ENCODE results near the gene CPT1A.

CPT1A gene

GRCh38 chr11:68775951-68776388 lies 65.7 kb downstream of the CPT1A start:
- no peaks in the 10 kb centered on the region for H3F3A ChIP-seq (ENCODE audit: insufficient read depth)
- TF ChIP-seq EZH2phosphoT487 (conservative IDR thresholded peaks at IDR 0.05; ENCODE audit: low read length): no peak
- TF ChIP-seq, protein P1, sequence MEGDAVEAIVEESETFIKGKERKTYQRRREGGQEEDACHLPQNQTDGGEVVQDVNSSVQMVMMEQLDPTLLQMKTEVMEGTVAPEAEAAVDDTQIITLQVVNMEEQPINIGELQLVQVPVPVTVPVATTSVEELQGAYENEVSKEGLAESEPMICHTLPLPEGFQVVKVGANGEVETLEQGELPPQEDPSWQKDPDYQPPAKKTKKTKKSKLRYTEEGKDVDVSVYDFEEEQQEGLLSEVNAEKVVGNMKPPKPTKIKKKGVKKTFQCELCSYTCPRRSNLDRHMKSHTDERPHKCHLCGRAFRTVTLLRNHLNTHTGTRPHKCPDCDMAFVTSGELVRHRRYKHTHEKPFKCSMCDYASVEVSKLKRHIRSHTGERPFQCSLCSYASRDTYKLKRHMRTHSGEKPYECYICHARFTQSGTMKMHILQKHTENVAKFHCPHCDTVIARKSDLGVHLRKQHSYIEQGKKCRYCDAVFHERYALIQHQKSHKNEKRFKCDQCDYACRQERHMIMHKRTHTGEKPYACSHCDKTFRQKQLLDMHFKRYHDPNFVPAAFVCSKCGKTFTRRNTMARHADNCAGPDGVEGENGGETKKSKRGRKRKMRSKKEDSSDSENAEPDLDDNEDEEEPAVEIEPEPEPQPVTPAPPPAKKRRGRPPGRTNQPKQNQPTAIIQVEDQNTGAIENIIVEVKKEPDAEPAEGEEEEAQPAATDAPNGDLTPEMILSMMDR (IDR thresholded peaks at IDR 0.05; ENCODE audit: insufficient read depth, low read length, poor library complexity, severe bottlenecking): no peak
- H4K20me1 ChIP-seq (ENCODE audit: low read depth, low read length): no peaks in the 10 kb centered on the region
- no peaks in the 10 kb centered on the region for H3K9me3 ChIP-seq (ENCODE audit: insufficient read depth, low read length)
- H3K4me2 ChIP-seq (ENCODE audit: low read depth, low read length, poor library complexity, severe bottlenecking): no peak overlapping the region
- H3K9ac ChIP-seq (ENCODE audit: low read length): no peak overlapping the region
- H3K36me3 ChIP-seq (ENCODE audit: low read length): no peaks in the 10 kb centered on the region
- H3K27me3 ChIP-seq (ENCODE audit: low read length): no peaks in the 10 kb centered on the region
- no peak overlapping the region for H3K4me3 ChIP-seq (ENCODE audit: insufficient read depth, low read length, poor library complexity, severe bottlenecking)
- no peak overlapping the region for H2AFZ ChIP-seq (ENCODE audit: low read depth, low read length, severe bottlenecking)
- H3K9me2 ChIP-seq (replicated peaks; ENCODE audit: insufficient read depth, low read length): no peaks in the 10 kb centered on the region
- no peaks in the 10 kb centered on the region for H3K79me2 ChIP-seq (ENCODE audit: insufficient read depth, low read length)
- H3K27ac ChIP-seq (ENCODE audit: low read depth, low read length): no peak overlapping the region

DNA sequence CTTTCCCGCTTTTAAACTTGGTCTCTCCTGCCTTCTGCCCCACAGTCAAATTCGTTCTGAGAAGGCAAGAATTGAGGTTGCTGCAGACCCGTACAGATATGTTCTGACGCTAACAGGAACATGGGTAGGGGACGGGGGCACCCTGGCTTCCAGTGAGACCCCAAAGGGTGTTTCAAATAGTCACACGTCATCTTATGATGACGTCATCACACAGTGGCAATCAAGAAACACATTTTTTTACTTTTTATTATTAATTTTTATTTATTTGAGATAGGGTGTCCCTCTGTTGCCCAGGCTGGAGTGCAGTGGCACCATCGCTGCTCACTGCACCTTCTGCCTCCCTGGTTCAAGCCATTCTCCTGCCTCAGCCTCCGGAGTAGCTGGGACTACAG lies 67.5 kb downstream of the CPT1A start:
- Histone ChIP-seq H3K27ac (ENCODE audit: low read depth, low read length) (no peak overlapping the region), H3K36me3 (ENCODE audit: low read length) (no peaks in the 10 kb centered on the region), H2AFZ (ENCODE audit: low read depth, low read length, severe bottlenecking) (no peak overlapping the region)

DNA sequence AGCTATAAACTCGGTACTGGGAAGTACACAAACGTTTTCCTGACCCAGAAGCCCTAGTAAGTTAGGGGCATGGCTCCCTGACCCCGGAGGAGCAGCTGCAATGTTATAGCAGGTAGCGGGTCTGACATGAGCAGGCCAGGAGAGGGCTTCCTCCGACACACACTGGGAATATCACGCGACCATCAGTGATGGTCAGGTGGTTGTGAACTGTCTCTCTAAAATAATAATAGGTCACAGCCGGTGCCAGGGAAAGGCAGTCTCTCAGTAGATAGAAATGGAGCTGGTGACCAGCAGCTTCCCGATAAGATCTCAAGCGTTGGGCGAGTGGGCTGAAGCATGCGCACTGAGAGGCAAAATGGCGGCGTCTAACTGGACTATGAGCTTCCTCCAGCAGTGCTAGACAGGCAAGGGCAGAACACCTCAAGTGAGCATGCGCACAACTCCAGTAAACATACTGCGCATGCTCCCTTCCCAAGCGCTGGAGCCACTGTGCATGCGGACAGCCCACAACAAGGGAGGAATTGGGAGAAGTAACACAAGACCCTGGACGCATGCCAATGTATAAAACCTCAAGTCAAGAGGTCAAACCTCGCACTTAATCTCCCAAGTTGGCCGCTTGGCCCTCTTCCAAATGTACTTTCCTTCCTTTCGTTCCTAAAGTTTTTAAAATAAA lies 68.1 kb downstream of the CPT1A start:
- H3K9me3 ChIP-seq (ENCODE audit: insufficient read depth, low read length): no peaks in the 10 kb centered on the region
- no peaks in the 10 kb centered on the region for H3K9me2 ChIP-seq (replicated peaks; ENCODE audit: insufficient read depth, low read length)
- TF ChIP-seq, protein P1 (IDR thresholded peaks at IDR 0.05; ENCODE audit: insufficient read depth, low read length, poor library complexity, severe bottlenecking): no peak
- TF ChIP-seq EZH2phosphoT487 (conservative IDR thresholded peaks at IDR 0.05; ENCODE audit: low read length): no peak
- H3K27ac ChIP-seq (ENCODE audit: low read depth, low read length): no peak overlapping the region
- no peaks in the 10 kb centered on the region for H3K36me3 ChIP-seq (ENCODE audit: low read length)
- no peaks in the 10 kb centered on the region for H4K20me1 ChIP-seq (ENCODE audit: low read depth, low read length)
- H3F3A ChIP-seq (ENCODE audit: insufficient read depth): no peaks in the 10 kb centered on the region
- H3K79me2 ChIP-seq (ENCODE audit: insufficient read depth, low read length): no peaks in the 10 kb centered on the region
- H3K4me3 ChIP-seq (ENCODE audit: insufficient read depth, low read length, poor library complexity, severe bottlenecking): no peak overlapping the region
- no peak overlapping the region for H3K4me2 ChIP-seq (ENCODE audit: low read depth, low read length, poor library complexity, severe bottlenecking)
- no peak overlapping the region for H2AFZ ChIP-seq (ENCODE audit: low read depth, low read length, severe bottlenecking)
- no peak overlapping the region for H3K9ac ChIP-seq (ENCODE audit: low read length)
- H3K27me3 ChIP-seq (ENCODE audit: low read length): no peaks in the 10 kb centered on the region

More for the DNA sequence above, 67.5 kb downstream of the CPT1A start:
- Histone ChIP-seq H3K4me3 (ENCODE audit: insufficient read depth, low read length, poor library complexity, severe bottlenecking) (no peak overlapping the region), H4K20me1 (ENCODE audit: low read depth, low read length) (no peaks in the 10 kb centered on the region), H3K27me3 (ENCODE audit: low read length) (no peaks in the 10 kb centered on the region), H3F3A (ENCODE audit: insufficient read depth) (no peaks in the 10 kb centered on the region), H3K9ac (ENCODE audit: low read length) (no peak overlapping the region), H3K4me2 (ENCODE audit: low read depth, low read length, poor library complexity, severe bottlenecking) (no peak overlapping the region), H3K79me2 (ENCODE audit: insufficient read depth, low read length) (no peaks in the 10 kb centered on the region), H3K9me3 (ENCODE audit: insufficient read depth, low read length) (no peaks in the 10 kb centered on the region), H3K9me2 (replicated peaks; ENCODE audit: insufficient read depth, low read length) (no peaks in the 10 kb centered on the region)
- TF ChIP-seq, protein P1 (IDR thresholded peaks at IDR 0.05; ENCODE audit: insufficient read depth, low read length, poor library complexity, severe bottlenecking): no peak
- no peak for TF ChIP-seq EZH2phosphoT487 (conservative IDR thresholded peaks at IDR 0.05; ENCODE audit: low read length)
